NCI-H146 (cell line): ENCODE results near the gene EBI3.
"Not testable (repeated sequence)": the region's sequence is repeated elsewhere in the genome, so short reads cannot be mapped to it uniquely, and the experiment has no call there.

Experiments used
- DNase-seq: peaks from one replicate; lab custom pipeline; 2025; lab: John Stamatoyannopoulos, UW

The EBI3 gene

GRCh38 chr19:4200940-4201542, 28.3 kb upstream of the EBI3 start:
- DNase-seq: no peak

- no peak for DNase-seq
Measured at GRCh38 chr19:4201798-4202197, 27.5 kb upstream of the EBI3 start.

- peak; percentile 26 for DNase-seq
Measured at GRCh38 chr19:4206818-4207484, 22.4 kb upstream of the EBI3 start.

GRCh38 chr19:4208385-4209094, 20.8 kb upstream of the EBI3 start:
- peak; percentile 30 for DNase-seq

- no peak for DNase-seq
Measured at GRCh38 chr19:4210166-4210731, 19.1 kb upstream of the EBI3 start.

- DNase-seq: no peak
Measured at GRCh38 chr19:4213116-4213515, 16.2 kb upstream of the EBI3 start.

GRCh38 chr19:4215807-4216206, 13.5 kb upstream of the EBI3 start:
- DNase-seq: no peak

GRCh38 chr19:4216846-4217245, 12.5 kb upstream of the EBI3 start:
- DNase-seq: no peak

GRCh38 chr19:4217429-4218264, 11.7 kb upstream of the EBI3 start:
- DNase-seq: no peak

- DNase-seq: not testable (repeated sequence)
Measured at GRCh38 chr19:4218523-4218922, 10.8 kb upstream of the EBI3 start.

- DNase-seq: no peak
Measured at GRCh38 chr19:4220188-4220587, 9.1 kb upstream of the EBI3 start.

- no peak for DNase-seq
Measured at GRCh38 chr19:4224470-4224869, 4.9 kb upstream of the EBI3 start.

- DNase-seq: no peak
Measured at GRCh38 chr19:4225885-4226284, 3.4 kb upstream of the EBI3 start.

- no peak for DNase-seq
Measured at GRCh38 chr19:4227771-4228170, 1.6 kb upstream of the EBI3 start.

- no peak for DNase-seq
Measured at GRCh38 chr19:4228765-4229178, 551 bp upstream of the EBI3 start.

- not testable (repeated sequence) for DNase-seq
Measured at GRCh38 chr19:4230237-4230636, 914 bp downstream of the EBI3 start.

- not testable (repeated sequence) for DNase-seq
Measured at GRCh38 chr19:4231521-4231920, 2.2 kb downstream of the EBI3 start.

- not testable (repeated sequence) for DNase-seq
Measured at GRCh38 chr19:4232139-4232538, 2.8 kb downstream of the EBI3 start.

- peak; percentile 41 for DNase-seq
Measured at GRCh38 chr19:4232614-4233281, 3.4 kb downstream of the EBI3 start.

GRCh38 chr19:4233282-4233853, 4.0 kb downstream of the EBI3 start:
- DNase-seq: no peak
